Measurements from ENCODE around the gene ELAVL4. TPM values are rescaled to one million over a fixed set of nuclear protein-coding genes. Genes with fewer than 3 reads are reported as not detected.

The ELAVL4 gene
- total RNA-seq, 1 experiment from 2014 or later: not detected

- Mint-ChIP-seq H3K27me3 (ENCODE audit: unreplicated experiment) (peaks cover 66% of the 10 kb centered on the region), H3K27ac (ENCODE audit: unreplicated experiment) (no peak overlapping the region), H3K9me3 (ENCODE audit: low read depth, unreplicated experiment) (no peaks in the 10 kb centered on the region), H3K4me3 (ENCODE audit: low read depth, unreplicated experiment) (no peak overlapping the region), H3K4me1 (ENCODE audit: low read depth, unreplicated experiment) (no peaks in the 10 kb centered on the region), H3K36me3 (ENCODE audit: insufficient read depth, unreplicated experiment) (no peaks in the 10 kb centered on the region)
- DNase-seq: no peak
- TF ChIP-seq CTCF (IDR thresholded peaks at IDR 0.05; ENCODE audit: unreplicated experiment): no peak
- intact Hi-C loops (cut with micrococcal nuclease; ENCODE audit: unreplicated experiment): loop anchor here (10.0 kb wide), 1 partner anchor 157 kb away; no protein-coding TSS in a partner anchor
- no TSS peak for BruUV-seq (replicated peaks)
- CTCF ChIA-PET: no interaction called here
Observed at GRCh38 chr1:50177994-50178393, 69.3 kb downstream of the ELAVL4 start.

- H3K9me3 Mint-ChIP-seq (ENCODE audit: low read depth, unreplicated experiment): no peaks in the 10 kb centered on the region
- no peak overlapping the region for H3K27ac Mint-ChIP-seq (ENCODE audit: unreplicated experiment)
- no peak overlapping the region for H3K4me3 Mint-ChIP-seq (ENCODE audit: low read depth, unreplicated experiment)
- H3K4me1 Mint-ChIP-seq (ENCODE audit: low read depth, unreplicated experiment): no peaks in the 10 kb centered on the region
- intact Hi-C loops (cut with micrococcal nuclease; ENCODE audit: unreplicated experiment): loop anchor here (10.0 kb wide), 1 partner anchor 155 kb away; no protein-coding TSS in a partner anchor
- no TSS peak for BruUV-seq (replicated peaks)
- TF ChIP-seq CTCF (IDR thresholded peaks at IDR 0.05; ENCODE audit: unreplicated experiment): no peak
- DNase-seq: no peak
- H3K36me3 Mint-ChIP-seq (ENCODE audit: insufficient read depth, unreplicated experiment): no peaks in the 10 kb centered on the region
- peaks cover 67% of the 10 kb centered on the region for H3K27me3 Mint-ChIP-seq (ENCODE audit: unreplicated experiment)
- CTCF ChIA-PET: no interaction called here
Observed at GRCh38 chr1:50179639-50180038, 70.9 kb downstream of the ELAVL4 start.

- CTCF ChIA-PET: no interaction called here
- no peak for TF ChIP-seq CTCF (IDR thresholded peaks at IDR 0.05; ENCODE audit: unreplicated experiment)
- H3K4me1 Mint-ChIP-seq (ENCODE audit: low read depth, unreplicated experiment): no peaks in the 10 kb centered on the region
- H3K9me3 Mint-ChIP-seq (ENCODE audit: low read depth, unreplicated experiment): no peaks in the 10 kb centered on the region
- H3K36me3 Mint-ChIP-seq (ENCODE audit: insufficient read depth, unreplicated experiment): no peaks in the 10 kb centered on the region
- H3K27ac Mint-ChIP-seq (ENCODE audit: unreplicated experiment): no peak overlapping the region
- intact Hi-C loops (cut with micrococcal nuclease; ENCODE audit: unreplicated experiment): no loop called here
- no peak overlapping the region for H3K4me3 Mint-ChIP-seq (ENCODE audit: low read depth, unreplicated experiment)
- DNase-seq: no peak
- no TSS peak for BruUV-seq (replicated peaks)
- H3K27me3 Mint-ChIP-seq (ENCODE audit: unreplicated experiment): peaks cover 67% of the 10 kb centered on the region
Observed at GRCh38 chr1:50180367-50180766, 71.6 kb downstream of the ELAVL4 start.

GRCh38 chr1:50181027-50181663 lies 72.4 kb downstream of the ELAVL4 start:
- H3K9me3 Mint-ChIP-seq (ENCODE audit: low read depth, unreplicated experiment): no peaks in the 10 kb centered on the region

More at GRCh38 chr1:50181027-50181663, 72.4 kb downstream of the ELAVL4 start:
- intact Hi-C loops (cut with micrococcal nuclease; ENCODE audit: unreplicated experiment): no loop called here
- TF ChIP-seq CTCF (IDR thresholded peaks at IDR 0.05; ENCODE audit: unreplicated experiment): no peak
- CTCF ChIA-PET: no interaction called here
- BruUV-seq (replicated peaks): no TSS peak
- H3K36me3 Mint-ChIP-seq (ENCODE audit: insufficient read depth, unreplicated experiment): no peaks in the 10 kb centered on the region
- DNase-seq: no peak
- H3K4me3 Mint-ChIP-seq (ENCODE audit: low read depth, unreplicated experiment): no peak overlapping the region
- H3K27ac Mint-ChIP-seq (ENCODE audit: unreplicated experiment): no peak overlapping the region
- peaks cover 67% of the 10 kb centered on the region for H3K27me3 Mint-ChIP-seq (ENCODE audit: unreplicated experiment)
- no peaks in the 10 kb centered on the region for H3K4me1 Mint-ChIP-seq (ENCODE audit: low read depth, unreplicated experiment)

Measured in Calu3 (cell line).